Activated B cell treated with CpG ODN at 0.5 μM for 24 hours (primary cell): Measurements from ENCODE around the gene MT2A. TPM values are rescaled to one million over a fixed set of nuclear protein-coding genes. Genes with fewer than 3 reads are reported as not detected.
A peak's percentile ranks its signal among the peaks of the same experiment; 100 is the strongest.

Experiments
- ATAC-seq: fragments of 200-7000 bp; cut with Tn5 transposase; one replicate; pipeline ENCODE4 v1.10.0; 2021; ENCODE audit warnings: low read depth, mild to moderate bottlenecking, moderate library complexity
- CTCF ChIA-PET: fragments of 350-600 bp; sonication (Branson Sonifier 250); formaldehyde crosslinking; loops from one replicate; lab custom pipeline; 2021; ENCODE audit warnings: antibody characterized with exemption; lab: Charles Lee
- POLR2A ChIA-PET: fragments of 350-600 bp; sonication (Branson Sonifier 250); formaldehyde crosslinking; loops from one replicate; lab custom pipeline; 2021; ENCODE audit warnings: antibody characterized with exemption; lab: Charles Lee
- DNase-seq: peaks from one replicate; pipeline ENCODE4 v3.0.0; 2022
- H3K27ac Mint-ChIP-seq: one replicate; pipeline ENCODE4 v1.8.0; 2020; ENCODE audit warnings: mixed read lengths
- H3K27me3 Mint-ChIP-seq: one replicate; pipeline ENCODE4 v1.8.0; 2021; ENCODE audit warnings: mixed read lengths
- H3K36me3 Mint-ChIP-seq: one replicate; pipeline ENCODE4 v1.8.0; 2021; ENCODE audit warnings: low read depth, mixed read lengths
- H3K4me1 Mint-ChIP-seq: one replicate; pipeline ENCODE4 v1.8.0; 2021; ENCODE audit warnings: mixed read lengths
- H3K4me3 Mint-ChIP-seq: one replicate; pipeline ENCODE4 v1.8.0; 2020; ENCODE audit warnings: mild to moderate bottlenecking, mixed read lengths
- H3K9me3 Mint-ChIP-seq: one replicate; pipeline ENCODE4 v1.8.0; 2020; ENCODE audit warnings: mixed read lengths
- intact Hi-C: fragments of 100-400 bp; cut with micrococcal nuclease; formaldehyde crosslinking; loops from one replicate; pipeline ENCODE4 v1.15.1; 2024
- total RNA-seq: library from RNA; stranded (reverse); gene quantifications from 2 replicates; pipeline ENCODE4 v1.2.3, GENCODE V29; 2022
- TF ChIP-seq, protein P1 (sequence below): fragments of 200-600 bp; IDR thresholded peaks from one replicate; pipeline ENCODE4 v1.8.0; 2022; ENCODE audit warnings: antibody characterized with exemption, mild to moderate bottlenecking

Gene MT2A
- total RNA-seq, 1 donor from 2014 or later, result 77.4 TPM

- ATAC-seq (no peak), DNase-seq (no peak)
- H3K4me3 Mint-ChIP-seq, result peak within 1 kb of the TSS; percentile 35
- peaks cover 6% of the 10 kb centered on the region for H3K4me1 Mint-ChIP-seq
- H3K27me3 Mint-ChIP-seq, result peaks cover 45% of the 10 kb centered on the region
- H3K36me3 Mint-ChIP-seq, result no peaks in the 10 kb centered on the region
- no peak within 1 kb of the TSS for H3K27ac Mint-ChIP-seq
- TF ChIP-seq, protein P1, sequence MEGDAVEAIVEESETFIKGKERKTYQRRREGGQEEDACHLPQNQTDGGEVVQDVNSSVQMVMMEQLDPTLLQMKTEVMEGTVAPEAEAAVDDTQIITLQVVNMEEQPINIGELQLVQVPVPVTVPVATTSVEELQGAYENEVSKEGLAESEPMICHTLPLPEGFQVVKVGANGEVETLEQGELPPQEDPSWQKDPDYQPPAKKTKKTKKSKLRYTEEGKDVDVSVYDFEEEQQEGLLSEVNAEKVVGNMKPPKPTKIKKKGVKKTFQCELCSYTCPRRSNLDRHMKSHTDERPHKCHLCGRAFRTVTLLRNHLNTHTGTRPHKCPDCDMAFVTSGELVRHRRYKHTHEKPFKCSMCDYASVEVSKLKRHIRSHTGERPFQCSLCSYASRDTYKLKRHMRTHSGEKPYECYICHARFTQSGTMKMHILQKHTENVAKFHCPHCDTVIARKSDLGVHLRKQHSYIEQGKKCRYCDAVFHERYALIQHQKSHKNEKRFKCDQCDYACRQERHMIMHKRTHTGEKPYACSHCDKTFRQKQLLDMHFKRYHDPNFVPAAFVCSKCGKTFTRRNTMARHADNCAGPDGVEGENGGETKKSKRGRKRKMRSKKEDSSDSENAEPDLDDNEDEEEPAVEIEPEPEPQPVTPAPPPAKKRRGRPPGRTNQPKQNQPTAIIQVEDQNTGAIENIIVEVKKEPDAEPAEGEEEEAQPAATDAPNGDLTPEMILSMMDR, result no peak
- CTCF ChIA-PET, result no interaction called here
- POLR2A ChIA-PET, result no interaction called here
- intact Hi-C loops, result no loop called here
- H3K9me3 Mint-ChIP-seq, result peaks cover 2% of the 10 kb centered on the region
Observed at GRCh38 chr16:56589141-56590039, 19.0 kb upstream of the MT2A start, which contains the start of gene MT3. TSS of gene MT3 (plus strand) at chr16:56589528. CDS start at chr16:56589591, 63 bp downstream.

GRCh38 chr16:56591377-56592060, 16.9 kb upstream of the MT2A start:
- CTCF ChIA-PET, result interaction anchor here (1.5 kb wide), 1 partner anchor 11 kb away, joined by 4 read pairs; no protein-coding TSS in a partner anchor
- peaks cover 37% of the 10 kb centered on the region for H3K27me3 Mint-ChIP-seq
- POLR2A ChIA-PET, result interaction anchor here (0.9 kb wide), 1 partner anchor 14 kb away, joined by 3 read pairs; no protein-coding TSS in a partner anchor

GRCh38 chr16:56593573-56594291, 14.7 kb upstream of the MT2A start:
- H3K27me3 Mint-ChIP-seq, result peaks cover 35% of the 10 kb centered on the region
- TF ChIP-seq, protein P1, result no peak
- peaks cover 6% of the 10 kb centered on the region for H3K9me3 Mint-ChIP-seq
- H3K4me3 Mint-ChIP-seq, result no peak overlapping the region
- H3K36me3 Mint-ChIP-seq, result no peaks in the 10 kb centered on the region
- H3K4me1 Mint-ChIP-seq, result peaks cover 5% of the 10 kb centered on the region
- no peak for ATAC-seq
- DNase-seq, result no peak
- ChIA-PET CTCF (no interaction called here), POLR2A (no interaction called here)
- intact Hi-C loops, result no loop called here
- H3K27ac Mint-ChIP-seq, result no peak overlapping the region

More at GRCh38 chr16:56591377-56592060, 16.9 kb upstream of the MT2A start:
- Mint-ChIP-seq H3K36me3 (no peaks in the 10 kb centered on the region), H3K27ac (no peak overlapping the region), H3K9me3 (peaks cover 2% of the 10 kb centered on the region), H3K4me1 (peaks cover 6% of the 10 kb centered on the region), H3K4me3 (no peak overlapping the region)
- intact Hi-C loops, result no loop called here
- TF ChIP-seq, protein P1, result no peak
- ATAC-seq (no peak), DNase-seq (no peak)

- CTCF ChIA-PET, result no interaction called here
- H3K9me3 Mint-ChIP-seq, result peaks cover 6% of the 10 kb centered on the region
- no peak overlapping the region for H3K4me3 Mint-ChIP-seq
- H3K27ac Mint-ChIP-seq, result no peak overlapping the region
- no peaks in the 10 kb centered on the region for H3K36me3 Mint-ChIP-seq
- ATAC-seq, result no peak
- peaks cover 2% of the 10 kb centered on the region for H3K4me1 Mint-ChIP-seq
- intact Hi-C loops, result no loop called here
- no peak for DNase-seq
- POLR2A ChIA-PET, result no interaction called here
- TF ChIP-seq, protein P1, result no peak
- peaks cover 31% of the 10 kb centered on the region for H3K27me3 Mint-ChIP-seq
Observed at GRCh38 chr16:56594292-56594619, 14.1 kb upstream of the MT2A start.
